Type B pancreatic cell (in vitro differentiated cells): ENCODE results near the gene ALAS1. TPM values are rescaled to one million over a fixed set of nuclear protein-coding genes. Genes with fewer than 3 reads are reported as not detected.

Experiments used
- DNase-seq: peaks from one replicate; pipeline ENCODE4 v3.0.0; 2021; ENCODE audit warnings: mixed read lengths; ENCODE audit not compliant: unreplicated experiment; ENCODE audit errors: extremely low spot score
- H3K27ac Mint-ChIP-seq: 2 replicates; pipeline ENCODE4 v1.8.0; 2021; ENCODE audit warnings: mild to moderate bottlenecking, mixed read lengths
- H3K27me3 Mint-ChIP-seq: 2 replicates; pipeline ENCODE4 v1.8.0; 2021; ENCODE audit warnings: mixed read lengths
- H3K36me3 Mint-ChIP-seq: 2 replicates; pipeline ENCODE4 v1.8.0; 2021; ENCODE audit warnings: mixed read lengths
- H3K4me1 Mint-ChIP-seq: one replicate; pipeline ENCODE4 v1.8.0; 2021; ENCODE audit warnings: mixed read lengths; ENCODE audit not compliant: unreplicated experiment
- H3K4me3 Mint-ChIP-seq: 2 replicates; pipeline ENCODE4 v1.8.0; 2021; ENCODE audit warnings: mild to moderate bottlenecking, mixed read lengths
- H3K9me3 Mint-ChIP-seq: 2 replicates; pipeline ENCODE4 v1.8.0; 2021; ENCODE audit warnings: mixed read lengths
- CTCF ChIP-seq: fragments of 200-600 bp; sonication (generic); conservative IDR thresholded peaks from 2 replicates; pipeline ENCODE4 v1.5.0; 2021; ENCODE audit warnings: antibody characterized with exemption, mild to moderate bottlenecking
- total RNA-seq: library from RNA; stranded (reverse); gene quantifications from 2 replicates; pipeline ENCODE4 v1.2.1, GENCODE V29; 2021; ENCODE audit warnings: low replicate concordance

ALAS1 gene
- total RNA-seq, 1 donor from 2014 or later = 57.1 TPM

DNA sequence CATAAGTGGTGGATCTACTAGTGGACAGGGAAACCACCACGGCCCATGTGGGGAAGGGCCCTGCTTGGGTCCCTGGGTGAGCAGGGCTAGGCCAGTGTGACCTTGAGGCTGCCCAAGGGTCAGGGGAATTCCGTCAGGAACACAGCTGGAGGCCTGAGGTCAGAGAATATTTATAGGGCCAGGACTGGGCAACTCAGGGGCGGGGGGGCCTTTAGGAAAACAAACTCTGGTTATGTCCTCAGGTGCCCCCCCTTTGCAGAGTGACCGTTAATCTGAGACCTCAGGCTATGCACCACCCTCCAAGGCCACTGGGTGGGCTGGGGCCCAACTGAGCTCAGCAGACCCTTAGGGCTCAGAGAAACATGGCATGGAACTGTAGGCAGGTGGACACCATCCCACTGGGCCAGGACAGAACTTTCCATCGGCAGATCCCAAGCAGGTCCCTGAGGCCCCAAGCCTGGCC lies 38.5 kb downstream of the ALAS1 start:
- Mint-ChIP-seq H3K36me3 (no peaks in the 10 kb centered on the region), H3K4me3 (peak overlapping the region; percentile 14), H3K27ac (no peak overlapping the region), H3K27me3 (no peaks in the 10 kb centered on the region), H3K9me3 (no peaks in the 10 kb centered on the region), H3K4me1 (peaks cover 18% of the 10 kb centered on the region)
- no peak for DNase-seq
- no peak for TF ChIP-seq CTCF

DNA sequence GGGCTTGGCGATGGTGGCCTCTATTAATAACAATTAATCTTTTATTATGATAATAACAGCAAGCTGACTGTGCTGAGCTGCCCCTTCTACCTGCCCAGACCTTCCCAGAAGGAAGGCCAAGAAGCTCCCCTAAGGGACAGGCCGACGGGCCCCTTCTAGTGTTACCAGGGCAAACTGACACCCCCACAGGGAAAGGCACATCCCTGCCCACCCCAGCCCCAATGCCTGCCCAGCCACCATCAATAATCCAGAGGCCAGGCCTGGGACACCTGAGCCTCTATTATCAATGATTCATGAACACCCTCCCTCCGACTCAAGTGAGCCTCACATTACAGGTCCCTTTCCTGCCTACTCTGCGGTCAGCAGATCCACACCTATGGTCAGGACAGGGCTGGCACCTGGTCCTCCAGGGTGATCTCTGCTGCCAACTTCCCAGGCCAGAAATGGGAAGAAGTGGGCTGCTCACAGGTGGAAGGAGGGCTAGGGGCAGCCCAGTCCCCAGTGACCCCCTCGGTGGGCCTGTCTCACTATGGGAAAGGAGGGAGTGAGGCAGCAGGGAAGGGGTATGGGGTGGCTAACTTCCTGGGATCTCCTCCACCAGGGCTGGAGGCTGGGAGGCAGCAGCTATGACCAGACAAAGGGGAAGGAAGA lies 39.2 kb downstream of the ALAS1 start:
- no peak for DNase-seq
- H3K9me3 Mint-ChIP-seq = no peaks in the 10 kb centered on the region
- no peak overlapping the region for H3K27ac Mint-ChIP-seq
- peaks cover 18% of the 10 kb centered on the region for H3K4me1 Mint-ChIP-seq
- peak overlapping the region; percentile 68 for H3K4me3 Mint-ChIP-seq
- no peaks in the 10 kb centered on the region for H3K36me3 Mint-ChIP-seq
- TF ChIP-seq CTCF = no peak
- no peaks in the 10 kb centered on the region for H3K27me3 Mint-ChIP-seq

DNA sequence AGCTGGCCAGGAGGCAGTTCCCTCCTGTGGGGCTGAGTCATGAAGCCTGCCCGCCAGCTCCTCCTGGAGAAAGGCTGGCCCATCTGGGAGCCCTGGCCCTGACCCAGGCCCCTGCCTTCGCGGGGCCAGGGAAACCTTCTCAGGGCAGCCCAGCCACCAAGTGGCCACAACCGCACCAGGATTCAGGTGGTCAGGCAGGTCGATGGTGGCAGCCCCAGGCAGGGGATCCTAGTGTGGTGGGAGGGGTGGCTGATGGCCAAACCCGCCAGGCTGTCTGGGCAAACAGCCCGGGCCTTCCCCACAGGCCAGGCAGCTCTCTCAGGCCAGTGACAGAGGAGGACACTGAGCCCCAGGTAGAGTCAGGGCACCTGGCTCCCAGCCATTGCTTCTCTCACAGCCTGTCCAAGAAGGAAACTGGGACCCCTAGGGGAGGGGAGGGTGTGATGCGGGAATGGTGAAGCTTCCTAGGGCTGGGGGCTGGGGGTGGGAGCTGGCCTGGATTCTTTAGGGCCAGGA lies 39.8 kb downstream of the ALAS1 start:
- Mint-ChIP-seq H3K9me3 (no peaks in the 10 kb centered on the region), H3K4me1 (peaks cover 18% of the 10 kb centered on the region), H3K27ac (no peak overlapping the region), H3K36me3 (no peaks in the 10 kb centered on the region), H3K27me3 (no peaks in the 10 kb centered on the region), H3K4me3 (peak overlapping the region; percentile 98)
- DNase-seq = no peak
- TF ChIP-seq CTCF = no peak

DNA sequence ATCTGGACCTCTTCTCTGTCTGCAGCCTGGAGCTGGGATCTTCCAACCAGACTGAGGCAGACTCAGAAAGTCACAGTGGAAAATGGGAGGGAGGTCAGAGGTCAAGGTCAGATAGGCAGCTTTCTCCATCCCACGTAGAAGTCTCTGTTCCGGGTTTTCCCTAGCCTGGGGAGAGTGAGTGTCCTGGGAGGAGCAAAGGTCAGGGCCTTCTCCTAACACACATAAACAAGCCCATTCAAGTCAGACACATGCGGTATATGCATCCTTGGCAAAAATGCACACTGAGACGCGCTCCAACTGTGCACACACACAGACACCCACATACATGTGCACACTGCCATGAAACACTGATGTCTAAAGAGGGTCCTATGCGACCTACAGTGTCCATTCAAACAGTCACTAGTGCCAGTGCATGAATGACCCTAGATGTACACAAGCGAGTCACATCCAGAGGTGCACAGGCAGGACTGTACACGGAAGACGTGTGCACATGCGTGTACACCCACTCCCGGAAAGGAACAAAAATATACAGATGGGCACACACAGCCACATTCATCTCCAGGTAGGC lies 40.3 kb downstream of the ALAS1 start:
- Mint-ChIP-seq H3K4me3 (peak overlapping the region; percentile 98), H3K4me1 (peaks cover 18% of the 10 kb centered on the region), H3K27me3 (no peaks in the 10 kb centered on the region), H3K36me3 (no peaks in the 10 kb centered on the region), H3K27ac (peak overlapping the region; percentile 93), H3K9me3 (no peaks in the 10 kb centered on the region)
- DNase-seq = no peak
- TF ChIP-seq CTCF = no peak

DNA sequence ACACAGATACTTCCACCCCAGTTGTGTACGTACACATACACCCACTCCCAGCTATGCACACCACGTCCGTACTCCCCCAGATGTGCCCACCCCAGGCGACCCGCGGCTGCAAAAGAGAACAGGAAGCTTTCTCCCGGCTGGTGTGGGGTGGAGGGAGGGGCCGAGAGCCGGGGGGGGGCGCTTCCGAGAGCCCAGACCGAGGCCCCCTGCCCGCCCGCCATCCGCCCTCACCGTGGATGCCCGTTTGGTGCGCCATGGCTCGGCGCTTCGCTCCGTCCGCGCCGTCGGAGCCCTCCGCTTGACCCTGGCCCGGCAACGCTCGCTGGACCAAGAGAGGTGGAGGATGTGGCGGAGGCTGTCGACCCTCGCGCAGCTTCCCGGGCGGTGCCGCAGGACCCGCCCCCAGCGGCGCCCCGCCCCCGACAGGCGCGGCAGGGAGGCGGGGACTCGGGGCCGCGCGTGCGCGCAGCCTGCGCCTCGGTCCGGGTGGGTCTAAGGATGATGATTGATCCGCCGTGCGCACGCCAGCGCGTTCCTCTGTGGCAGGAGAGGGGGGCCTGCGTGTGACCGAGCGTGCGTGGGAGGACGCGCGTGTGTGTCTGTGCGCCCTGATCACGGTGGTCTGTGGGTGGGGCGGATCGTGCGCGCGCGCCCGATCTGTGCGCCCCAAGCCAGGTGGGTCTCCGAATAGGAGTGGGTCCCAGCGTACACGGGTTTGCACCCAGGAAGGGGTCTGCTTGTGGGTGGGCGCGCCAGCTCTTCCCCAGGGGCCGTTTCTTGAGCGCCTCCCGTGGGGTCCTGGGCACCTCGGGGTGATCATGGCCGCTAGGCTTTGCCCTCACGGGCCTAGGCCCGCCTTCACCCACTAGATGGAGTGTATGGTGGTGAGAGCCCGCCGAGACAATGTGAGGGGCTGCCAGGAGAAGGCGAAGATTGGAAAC lies 41.1 kb downstream of the ALAS1 start, which contains the start of gene TWF2:
TSS of gene TWF2 (minus strand) at position 398 of the 941 bp plus-strand sequence. CDS start at position 256, 142 bp downstream.
- Mint-ChIP-seq H3K4me3 (peak within 1 kb of the TSS; percentile 98), H3K4me1 (peaks cover 18% of the 10 kb centered on the region), H3K27me3 (no peaks in the 10 kb centered on the region), H3K36me3 (no peaks in the 10 kb centered on the region), H3K27ac (peak within 1 kb of the TSS; percentile 93), H3K9me3 (no peaks in the 10 kb centered on the region)
- peak; percentile 88 for DNase-seq
- TF ChIP-seq CTCF = peak; percentile 55
